Left ventricle myocardium inferior (tissue), 1 donor: ENCODE measurements around the gene EGFL7. TPM values are rescaled to one million over a fixed set of nuclear protein-coding genes. Genes with fewer than 3 reads are reported as not detected.
"Not testable (repeated sequence)": the region's sequence is repeated elsewhere in the genome, so short reads cannot be mapped to it uniquely, and the experiment has no call there.

Experiments used
- DNase-seq: peaks from one replicate; pipeline ENCODE4 v3.0.0-alpha.2; 2020
- H3K27ac ChIP-seq: fragments of 200-600 bp; replicated peaks from 2 replicates; pipeline ENCODE4 v1.8.0; 2021
- H3K27me3 ChIP-seq: fragments of 200-600 bp; 2 replicates; pipeline ENCODE4 v1.8.0; 2021; ENCODE audit warnings: low read depth
- H3K36me3 ChIP-seq: fragments of 200-600 bp; 2 replicates; pipeline ENCODE4 v1.8.0; 2021
- H3K4me1 ChIP-seq: fragments of 200-600 bp; 2 replicates; pipeline ENCODE4 v1.8.0; 2021
- H3K4me3 ChIP-seq: fragments of 200-600 bp; 2 replicates; pipeline ENCODE4 v1.8.0; 2021; ENCODE audit warnings: mild to moderate bottlenecking, moderate library complexity
- H3K9me3 ChIP-seq: fragments of 200-600 bp; replicated peaks from 2 replicates; pipeline ENCODE4 v1.8.0; 2021
- intact Hi-C: fragments of 100-400 bp; cut with micrococcal nuclease; formaldehyde crosslinking; loops from one replicate; pipeline ENCODE4 v1.11.0; 2022
- total RNA-seq: library from RNA; stranded (reverse); fragmentation: NEBNext Ultra II Directional; extraction: Animal tissue kit (Norgen Biotek cat#: 25700); gene quantifications from one replicate; pipeline ENCODE4 v1.2.1, GENCODE V29; 2021
- TF ChIP-seq, protein P1 (sequence below): fragments of 200-600 bp; IDR thresholded peaks from 2 replicates; pipeline ENCODE4 v1.8.0; 2021; ENCODE audit warnings: antibody characterized with exemption, mild to moderate bottlenecking, borderline replicate concordance
- donor health status: DM: no; HTN: yes; CAD: no; lungs with severe emphysema.

EGFL7 gene
- total RNA-seq, 1 donor from 2014 or later: 81.5 TPM

DNA sequence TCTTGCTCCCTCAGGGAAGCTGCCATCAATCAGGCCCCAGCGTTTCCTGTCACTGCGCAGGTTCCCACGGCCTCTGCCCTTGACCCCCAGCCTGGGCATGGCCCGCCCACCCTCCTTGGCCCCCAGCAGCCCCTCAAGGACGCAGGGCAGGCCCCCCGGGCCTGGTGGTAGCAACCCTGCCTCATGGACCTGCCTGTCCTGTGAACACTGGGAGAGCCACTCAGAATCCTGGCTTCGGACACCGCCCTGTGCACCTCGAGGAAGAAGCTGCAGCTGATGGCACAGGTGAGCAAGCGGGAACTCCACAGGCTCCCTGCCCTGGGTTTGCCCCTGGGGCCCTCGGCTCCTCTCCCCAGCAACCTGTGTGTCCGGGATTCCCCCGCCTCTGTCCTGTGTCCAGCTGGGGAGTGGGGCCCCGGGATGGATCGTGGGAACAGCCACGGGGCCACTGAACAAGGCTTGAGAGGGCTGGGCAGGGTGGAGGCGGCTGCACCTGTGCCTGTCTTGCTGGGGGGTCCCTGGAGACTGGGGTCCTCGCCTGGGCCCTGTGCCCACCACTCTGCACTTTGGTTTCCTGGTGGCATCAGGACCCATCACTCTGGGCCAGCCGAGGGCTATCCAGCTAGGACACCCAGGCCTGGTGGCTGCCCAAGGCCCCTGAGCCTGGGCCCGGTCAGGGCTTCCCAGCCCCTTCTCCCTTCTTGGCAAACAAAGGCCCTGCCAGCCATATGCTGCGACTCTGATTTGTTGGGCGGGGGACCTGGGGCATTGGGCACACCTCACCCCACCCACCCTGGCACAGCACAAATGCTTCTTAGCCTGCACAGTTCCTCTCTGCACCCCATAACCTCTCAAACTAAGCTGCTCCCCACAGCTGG, 33.5 kb upstream of the EGFL7 start:
- H3K4me1 ChIP-seq: peaks cover 49% of the 10 kb centered on the region
- H3K36me3 ChIP-seq: no peaks in the 10 kb centered on the region
- intact Hi-C loops: no loop called here
- DNase-seq: no peak
- H3K4me3 ChIP-seq: no peak overlapping the region
- TF ChIP-seq, protein P1, sequence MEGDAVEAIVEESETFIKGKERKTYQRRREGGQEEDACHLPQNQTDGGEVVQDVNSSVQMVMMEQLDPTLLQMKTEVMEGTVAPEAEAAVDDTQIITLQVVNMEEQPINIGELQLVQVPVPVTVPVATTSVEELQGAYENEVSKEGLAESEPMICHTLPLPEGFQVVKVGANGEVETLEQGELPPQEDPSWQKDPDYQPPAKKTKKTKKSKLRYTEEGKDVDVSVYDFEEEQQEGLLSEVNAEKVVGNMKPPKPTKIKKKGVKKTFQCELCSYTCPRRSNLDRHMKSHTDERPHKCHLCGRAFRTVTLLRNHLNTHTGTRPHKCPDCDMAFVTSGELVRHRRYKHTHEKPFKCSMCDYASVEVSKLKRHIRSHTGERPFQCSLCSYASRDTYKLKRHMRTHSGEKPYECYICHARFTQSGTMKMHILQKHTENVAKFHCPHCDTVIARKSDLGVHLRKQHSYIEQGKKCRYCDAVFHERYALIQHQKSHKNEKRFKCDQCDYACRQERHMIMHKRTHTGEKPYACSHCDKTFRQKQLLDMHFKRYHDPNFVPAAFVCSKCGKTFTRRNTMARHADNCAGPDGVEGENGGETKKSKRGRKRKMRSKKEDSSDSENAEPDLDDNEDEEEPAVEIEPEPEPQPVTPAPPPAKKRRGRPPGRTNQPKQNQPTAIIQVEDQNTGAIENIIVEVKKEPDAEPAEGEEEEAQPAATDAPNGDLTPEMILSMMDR: no peak
- peaks cover 12% of the 10 kb centered on the region for H3K27me3 ChIP-seq
- no peaks in the 10 kb centered on the region for H3K9me3 ChIP-seq
- H3K27ac ChIP-seq: no peak overlapping the region

DNA sequence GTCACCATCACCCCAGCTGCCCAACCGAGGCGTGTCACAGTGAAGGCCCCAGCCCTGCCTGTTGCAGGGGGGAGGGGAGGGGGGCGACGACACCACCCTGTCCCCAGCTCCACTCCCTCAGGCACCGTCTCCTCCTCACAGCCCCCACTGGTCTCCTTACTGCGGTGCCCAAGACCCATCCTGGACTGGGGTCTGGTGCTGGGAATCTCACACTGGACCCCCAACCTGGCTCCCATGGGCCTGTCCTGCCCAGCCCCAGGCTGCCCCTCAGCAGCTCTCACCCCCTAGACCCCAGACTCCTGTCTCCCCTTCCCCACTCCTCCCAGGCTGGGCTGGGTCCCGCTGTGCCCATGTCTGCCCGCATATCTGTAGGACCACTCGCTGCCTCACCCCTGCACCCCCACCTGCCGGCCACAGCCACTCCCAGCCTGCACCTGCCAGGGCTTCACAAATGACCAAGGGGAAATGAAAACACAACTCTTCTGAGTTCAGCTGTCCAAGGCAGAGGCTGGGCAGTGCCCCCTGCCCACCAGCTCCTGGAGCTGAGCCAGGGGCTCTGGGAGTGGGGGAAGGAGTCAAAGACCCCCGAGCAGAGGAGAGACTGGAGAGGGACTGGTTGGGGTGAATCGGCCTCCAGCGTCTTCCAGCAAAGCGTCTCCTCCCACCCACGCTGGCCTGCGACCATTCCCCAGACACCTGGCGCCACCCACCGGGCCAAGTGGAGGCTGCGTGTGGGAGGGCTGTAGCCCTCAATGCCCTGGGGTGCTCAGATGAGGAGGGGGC, 32.6 kb upstream of the EGFL7 start:
- Histone ChIP-seq H3K27ac (no peak overlapping the region), H3K9me3 (no peaks in the 10 kb centered on the region), H3K4me1 (peaks cover 41% of the 10 kb centered on the region), H3K27me3 (peaks cover 12% of the 10 kb centered on the region), H3K4me3 (no peak overlapping the region), H3K36me3 (no peaks in the 10 kb centered on the region)
- peak; percentile 54 for DNase-seq
- TF ChIP-seq, protein P1: peak; percentile 60
- intact Hi-C loops: loop anchor here (5.0 kb wide), 1 partner anchor 143 kb away; no protein-coding TSS in a partner anchor

DNA sequence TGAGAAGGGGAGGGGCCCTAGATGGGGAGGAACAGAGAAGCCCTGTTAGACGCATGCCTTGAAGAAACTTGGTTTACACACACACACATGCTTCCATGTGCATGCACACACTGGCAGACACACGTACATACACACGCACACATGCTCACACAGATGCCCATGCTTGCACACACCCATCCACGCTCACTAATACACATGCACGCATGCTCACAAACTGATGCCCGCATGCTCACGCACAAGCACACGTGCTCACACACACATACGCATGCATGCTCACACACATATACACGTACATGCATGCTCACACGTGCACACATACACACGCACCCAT, 32.1 kb upstream of the EGFL7 start:
- Histone ChIP-seq H3K27me3 (peaks cover 12% of the 10 kb centered on the region), H3K9me3 (no peaks in the 10 kb centered on the region), H3K27ac (no peak overlapping the region), H3K4me1 (peaks cover 35% of the 10 kb centered on the region), H3K36me3 (no peaks in the 10 kb centered on the region), H3K4me3 (no peak overlapping the region)
- DNase-seq: no peak
- TF ChIP-seq, protein P1: no peak
- intact Hi-C loops: loop anchor here (5.0 kb wide), 1 partner anchor 143 kb away; no protein-coding TSS in a partner anchor

DNA sequence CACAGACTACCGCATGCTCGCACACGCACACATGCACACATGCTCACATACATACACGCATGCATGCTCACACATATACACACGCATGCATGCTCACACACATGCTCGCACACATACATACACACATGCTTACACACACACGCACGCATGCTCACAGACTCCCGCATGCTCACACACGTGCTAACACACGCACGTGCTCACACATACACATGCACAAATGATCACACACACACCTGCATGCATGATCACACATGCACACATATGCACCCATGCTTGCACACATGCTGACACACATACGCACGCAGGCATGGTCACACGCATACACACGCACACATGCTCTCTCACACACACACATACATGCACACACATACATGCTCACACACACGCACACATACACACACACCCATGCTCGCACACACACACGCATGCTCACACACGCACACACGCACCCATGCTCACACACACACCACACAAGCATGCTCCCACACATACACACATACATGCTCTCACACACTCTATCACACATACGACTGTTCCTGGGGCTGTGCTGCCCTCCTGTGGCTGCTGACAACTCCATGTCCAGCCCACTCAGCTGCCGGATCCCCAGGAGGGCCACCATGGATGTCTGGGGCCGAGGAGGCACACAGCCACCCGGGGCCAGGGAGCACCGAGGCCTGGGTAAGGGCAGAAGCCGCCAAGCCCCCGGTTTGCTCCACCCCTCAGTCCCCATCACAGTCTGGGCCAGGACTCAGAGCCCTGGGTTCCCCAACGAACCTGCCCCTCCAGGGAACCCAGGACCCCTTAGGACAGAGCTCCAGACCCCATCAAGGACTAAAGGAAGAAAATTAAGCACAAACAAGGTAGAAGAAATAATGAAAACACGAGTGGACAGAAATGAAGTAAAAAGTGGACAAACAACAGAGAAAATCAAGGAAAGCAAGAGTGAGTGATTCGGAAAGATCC, 31.4 kb upstream of the EGFL7 start:
- H3K9me3 ChIP-seq: no peaks in the 10 kb centered on the region
- TF ChIP-seq, protein P1: peak; percentile 90
- H3K4me1 ChIP-seq: peaks cover 29% of the 10 kb centered on the region
- H3K27me3 ChIP-seq: peaks cover 12% of the 10 kb centered on the region
- intact Hi-C loops: loop anchor here (5.0 kb wide), 1 partner anchor 144 kb away; no protein-coding TSS in a partner anchor
- H3K27ac ChIP-seq: no peak overlapping the region
- no peaks in the 10 kb centered on the region for H3K36me3 ChIP-seq
- H3K4me3 ChIP-seq: no peak overlapping the region
- DNase-seq: peak; percentile 78

DNA sequence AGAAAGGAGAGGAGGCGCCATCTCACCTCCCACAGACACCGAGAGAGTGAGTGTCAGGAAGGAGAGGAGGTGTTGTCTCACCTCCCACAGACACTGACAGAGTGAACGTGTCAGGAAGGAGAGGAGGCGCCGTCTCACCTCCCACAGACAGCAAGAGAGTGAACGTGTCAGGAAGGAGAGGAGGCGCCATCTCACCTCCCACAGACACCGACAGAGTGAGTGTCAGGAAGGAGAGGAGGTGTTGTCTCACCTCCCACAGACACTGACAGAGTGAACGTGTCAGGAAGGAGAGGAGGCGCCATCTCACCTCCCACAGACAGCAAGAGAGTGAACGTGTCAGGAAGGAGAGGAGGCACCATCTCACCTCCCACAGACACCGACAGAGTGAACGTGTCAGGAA, 30.6 kb upstream of the EGFL7 start:
- not testable (repeated sequence) for DNase-seq, H3K36me3 ChIP-seq, H3K4me3 ChIP-seq, H3K27ac ChIP-seq, H3K9me3 ChIP-seq
- peaks cover 21% of the 10 kb centered on the region for H3K4me1 ChIP-seq
- intact Hi-C loops: loop anchor here (5.0 kb wide), 1 partner anchor 145 kb away; no protein-coding TSS in a partner anchor
- H3K27me3 ChIP-seq: peaks cover 12% of the 10 kb centered on the region

DNA sequence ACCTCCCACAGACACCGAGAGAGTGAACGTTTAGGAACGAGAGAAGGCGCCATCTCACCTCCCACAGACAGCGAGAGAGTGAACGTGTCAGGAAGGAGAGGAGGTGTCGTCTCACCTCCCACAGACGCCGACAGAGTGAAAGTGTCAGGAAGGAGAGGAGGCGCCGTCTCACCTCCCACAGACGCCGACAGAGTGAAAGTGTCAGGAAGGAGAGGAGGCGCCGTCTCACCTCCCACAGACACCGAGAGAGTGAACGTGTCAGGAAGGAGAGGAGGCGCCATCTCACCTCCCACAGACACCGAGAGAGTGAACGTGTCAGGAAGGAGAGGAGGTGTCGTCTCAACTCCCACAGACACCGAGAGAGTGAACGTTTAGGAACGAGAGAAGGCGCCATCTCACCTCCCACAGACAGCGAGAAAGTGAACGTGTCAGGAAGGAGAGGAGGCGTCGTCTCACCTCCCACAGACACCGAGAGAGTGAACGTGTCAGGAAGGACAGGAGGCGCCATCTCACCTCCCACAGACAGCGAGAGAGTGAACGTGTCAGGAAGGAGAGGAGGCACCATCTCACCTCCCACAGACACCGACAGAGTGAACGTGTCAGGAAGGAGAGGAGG, 30.1 kb upstream of the EGFL7 start:
- not testable (repeated sequence) for DNase-seq, H3K36me3 ChIP-seq, H3K9me3 ChIP-seq, H3K4me3 ChIP-seq, H3K27ac ChIP-seq
- Histone ChIP-seq H3K4me1 (peaks cover 18% of the 10 kb centered on the region), H3K27me3 (peaks cover 12% of the 10 kb centered on the region)
- intact Hi-C loops: loop anchor here (5.0 kb wide), 1 partner anchor 145 kb away; no protein-coding TSS in a partner anchor
